ENCODE data around the gene LOXL4.

GRCh38 chr10:98260752-98261151 lies 7.2 kb downstream of the LOXL4 start:
- TF ChIP-seq CTCF (conservative IDR thresholded peaks at IDR 0.05; ENCODE audit: low read depth, low read length) = no peak
- TF ChIP-seq EZH2 (IDR thresholded peaks at IDR 0.05; ENCODE audit: borderline replicate concordance, low read depth, low read length, poor library complexity, severe bottlenecking) = no peak

Data from A673 (cell line).